ENCODE measurements around the gene TEKT2.
A peak's percentile ranks its signal among the peaks of the same experiment; 100 is the strongest.

The TEKT2 gene

DNA sequence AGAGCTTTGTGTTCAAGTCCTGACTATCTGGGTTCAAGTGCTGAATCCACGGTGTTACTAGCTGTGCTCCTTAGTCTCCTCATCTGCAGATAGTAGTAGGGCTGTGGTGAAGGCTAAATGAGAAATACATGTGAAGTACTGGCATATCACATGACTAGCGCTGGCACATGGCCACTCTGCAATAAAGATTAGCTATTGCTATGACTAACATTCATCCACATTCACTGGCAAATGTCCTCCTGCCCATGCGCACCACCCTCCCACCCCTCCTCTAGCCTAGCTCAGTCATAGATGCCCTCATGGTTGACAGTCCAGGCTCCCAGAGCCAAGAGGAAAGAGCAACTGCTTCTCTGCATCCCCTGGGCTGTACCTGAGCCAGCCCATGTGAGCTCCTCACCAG, 49.6 kb downstream of the TEKT2 start (continued):
- TF ChIP-seq ZNF391 (tag by site-specific recombination; IDR thresholded peaks at IDR 0.05; ENCODE audit: borderline replicate concordance, low read depth): no peak
- TF ChIP-seq ZNF311 (tag by site-specific recombination; IDR thresholded peaks at IDR 0.05; ENCODE audit: borderline replicate concordance): no peak
- TF ChIP-seq KLF10 (tag by site-specific recombination; IDR thresholded peaks at IDR 0.05): no peak
- TF ChIP-seq, protein P1, sequence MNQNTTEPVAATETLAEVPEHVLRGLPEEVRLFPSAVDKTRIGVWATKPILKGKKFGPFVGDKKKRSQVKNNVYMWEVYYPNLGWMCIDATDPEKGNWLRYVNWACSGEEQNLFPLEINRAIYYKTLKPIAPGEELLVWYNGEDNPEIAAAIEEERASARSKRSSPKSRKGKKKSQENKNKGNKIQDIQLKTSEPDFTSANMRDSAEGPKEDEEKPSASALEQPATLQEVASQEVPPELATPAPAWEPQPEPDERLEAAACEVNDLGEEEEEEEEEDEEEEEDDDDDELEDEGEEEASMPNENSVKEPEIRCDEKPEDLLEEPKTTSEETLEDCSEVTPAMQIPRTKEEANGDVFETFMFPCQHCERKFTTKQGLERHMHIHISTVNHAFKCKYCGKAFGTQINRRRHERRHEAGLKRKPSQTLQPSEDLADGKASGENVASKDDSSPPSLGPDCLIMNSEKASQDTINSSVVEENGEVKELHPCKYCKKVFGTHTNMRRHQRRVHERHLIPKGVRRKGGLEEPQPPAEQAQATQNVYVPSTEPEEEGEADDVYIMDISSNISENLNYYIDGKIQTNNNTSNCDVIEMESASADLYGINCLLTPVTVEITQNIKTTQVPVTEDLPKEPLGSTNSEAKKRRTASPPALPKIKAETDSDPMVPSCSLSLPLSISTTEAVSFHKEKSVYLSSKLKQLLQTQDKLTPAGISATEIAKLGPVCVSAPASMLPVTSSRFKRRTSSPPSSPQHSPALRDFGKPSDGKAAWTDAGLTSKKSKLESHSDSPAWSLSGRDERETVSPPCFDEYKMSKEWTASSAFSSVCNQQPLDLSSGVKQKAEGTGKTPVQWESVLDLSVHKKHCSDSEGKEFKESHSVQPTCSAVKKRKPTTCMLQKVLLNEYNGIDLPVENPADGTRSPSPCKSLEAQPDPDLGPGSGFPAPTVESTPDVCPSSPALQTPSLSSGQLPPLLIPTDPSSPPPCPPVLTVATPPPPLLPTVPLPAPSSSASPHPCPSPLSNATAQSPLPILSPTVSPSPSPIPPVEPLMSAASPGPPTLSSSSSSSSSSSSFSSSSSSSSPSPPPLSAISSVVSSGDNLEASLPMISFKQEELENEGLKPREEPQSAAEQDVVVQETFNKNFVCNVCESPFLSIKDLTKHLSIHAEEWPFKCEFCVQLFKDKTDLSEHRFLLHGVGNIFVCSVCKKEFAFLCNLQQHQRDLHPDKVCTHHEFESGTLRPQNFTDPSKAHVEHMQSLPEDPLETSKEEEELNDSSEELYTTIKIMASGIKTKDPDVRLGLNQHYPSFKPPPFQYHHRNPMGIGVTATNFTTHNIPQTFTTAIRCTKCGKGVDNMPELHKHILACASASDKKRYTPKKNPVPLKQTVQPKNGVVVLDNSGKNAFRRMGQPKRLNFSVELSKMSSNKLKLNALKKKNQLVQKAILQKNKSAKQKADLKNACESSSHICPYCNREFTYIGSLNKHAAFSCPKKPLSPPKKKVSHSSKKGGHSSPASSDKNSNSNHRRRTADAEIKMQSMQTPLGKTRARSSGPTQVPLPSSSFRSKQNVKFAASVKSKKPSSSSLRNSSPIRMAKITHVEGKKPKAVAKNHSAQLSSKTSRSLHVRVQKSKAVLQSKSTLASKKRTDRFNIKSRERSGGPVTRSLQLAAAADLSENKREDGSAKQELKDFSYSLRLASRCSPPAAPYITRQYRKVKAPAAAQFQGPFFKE (tag by site-specific recombination; IDR thresholded peaks at IDR 0.05; ENCODE audit: borderline replicate concordance): no peak
- no peak for TF ChIP-seq ZNF112 (tag by site-specific recombination; IDR thresholded peaks at IDR 0.05)
- TF ChIP-seq ZNF24 (tag by site-specific recombination; IDR thresholded peaks at IDR 0.05): peak; percentile 62
- no peak for TF ChIP-seq ZBTB21 (tag by site-specific recombination; IDR thresholded peaks at IDR 0.05)
- no peak for TF ChIP-seq ZNF239 (tag by site-specific recombination; IDR thresholded peaks at IDR 0.05)
- TF ChIP-seq ZNF473 (tag by site-specific recombination; IDR thresholded peaks at IDR 0.05): no peak
- no peak for TF ChIP-seq ZNF792 (tag by site-specific recombination; IDR thresholded peaks at IDR 0.05)
- TF ChIP-seq, protein P2, sequence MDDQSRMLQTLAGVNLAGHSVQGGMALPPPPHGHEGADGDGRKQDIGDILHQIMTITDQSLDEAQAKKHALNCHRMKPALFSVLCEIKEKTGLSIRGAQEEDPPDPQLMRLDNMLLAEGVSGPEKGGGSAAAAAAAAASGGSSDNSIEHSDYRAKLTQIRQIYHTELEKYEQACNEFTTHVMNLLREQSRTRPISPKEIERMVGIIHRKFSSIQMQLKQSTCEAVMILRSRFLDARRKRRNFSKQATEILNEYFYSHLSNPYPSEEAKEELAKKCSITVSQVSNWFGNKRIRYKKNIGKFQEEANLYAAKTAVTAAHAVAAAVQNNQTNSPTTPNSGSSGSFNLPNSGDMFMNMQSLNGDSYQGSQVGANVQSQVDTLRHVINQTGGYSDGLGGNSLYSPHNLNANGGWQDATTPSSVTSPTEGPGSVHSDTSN (CRISPR knock-in tag; IDR thresholded peaks at IDR 0.05): no peak
- no peak for TF ChIP-seq ZNF302 (tag by site-specific recombination; IDR thresholded peaks at IDR 0.05; ENCODE audit: low read depth)
- peak; percentile 32; the same call in 1 of the 2 replicates for TF ChIP-seq ZNF10 (tag by site-specific recombination; IDR thresholded peaks at IDR 0.05)
- TF ChIP-seq ZNF354C (tag by site-specific recombination; IDR thresholded peaks at IDR 0.05; ENCODE audit: borderline replicate concordance, low read depth): no peak
- TF ChIP-seq YY1 (tag by site-specific recombination; IDR thresholded peaks at IDR 0.05): no peak
- no peak for TF ChIP-seq ZNF133 (tag by site-specific recombination; IDR thresholded peaks at IDR 0.05)
- TF ChIP-seq, protein P3, sequence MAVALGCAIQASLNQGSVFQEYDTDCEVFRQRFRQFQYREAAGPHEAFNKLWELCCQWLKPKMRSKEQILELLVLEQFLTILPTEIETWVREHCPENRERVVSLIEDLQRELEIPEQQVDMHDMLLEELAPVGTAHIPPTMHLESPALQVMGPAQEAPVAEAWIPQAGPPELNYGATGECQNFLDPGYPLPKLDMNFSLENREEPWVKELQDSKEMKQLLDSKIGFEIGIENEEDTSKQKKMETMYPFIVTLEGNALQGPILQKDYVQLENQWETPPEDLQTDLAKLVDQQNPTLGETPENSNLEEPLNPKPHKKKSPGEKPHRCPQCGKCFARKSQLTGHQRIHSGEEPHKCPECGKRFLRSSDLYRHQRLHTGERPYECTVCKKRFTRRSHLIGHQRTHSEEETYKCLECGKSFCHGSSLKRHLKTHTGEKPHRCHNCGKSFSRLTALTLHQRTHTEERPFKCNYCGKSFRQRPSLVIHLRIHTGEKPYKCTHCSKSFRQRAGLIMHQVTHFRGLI (tag by site-specific recombination; IDR thresholded peaks at IDR 0.05): no peak
- TF ChIP-seq ZNF426 (tag by site-specific recombination; IDR thresholded peaks at IDR 0.05): no peak
- TF ChIP-seq ZBTB8A (tag by site-specific recombination; IDR thresholded peaks at IDR 0.05): no peak

DNA sequence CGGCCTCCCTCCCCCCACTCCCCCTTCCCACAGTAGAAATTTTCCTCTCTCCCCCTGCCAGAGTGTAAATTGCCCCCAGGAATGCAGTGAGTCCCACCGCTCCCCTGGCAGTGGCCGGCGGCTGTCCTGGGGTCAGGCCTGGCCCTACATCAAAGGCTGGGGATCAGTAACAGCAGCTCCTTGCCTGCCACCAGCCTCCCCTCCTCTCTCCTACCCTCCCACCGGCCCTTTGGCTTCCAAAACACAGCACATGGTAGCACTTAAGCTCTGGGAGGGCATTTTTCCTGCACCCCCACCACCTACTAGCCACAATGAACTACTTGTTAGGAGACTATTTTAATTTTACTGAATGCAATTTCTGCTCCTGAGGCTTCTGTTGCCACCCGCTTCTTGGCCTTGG, 50.1 kb downstream of the TEKT2 start:
- H3K36me3 ChIP-seq (ENCODE audit: control insufficient read depth in 2 of 2, insufficient read depth in 1 of 2, low read length in 2 of 2): peaks cover 0 to 30% of the 10 kb centered on the region in 2 experiments; a peak in 2 of 3 replicates
- no peak overlapping the region for H3K4me3 ChIP-seq (ENCODE audit: low read depth, low read length)
- H3K4me1 ChIP-seq (ENCODE audit: control insufficient read depth, insufficient read depth, low read length): no peaks in the 10 kb centered on the region
- no peak overlapping the region for H3K27ac ChIP-seq (ENCODE audit: extremely low read depth, low read depth, low read length)
- H3K9me3 ChIP-seq (ENCODE audit: control insufficient read depth, insufficient read depth, low read depth, low read length): no peaks in the 10 kb centered on the region
- ChIA-PET CTCF (interaction anchor here (0.5 to 7.2 kb wide), 22 partner anchors 8 to 1246 kb away, joined by 3 to 156 read pairs (median 5); partner anchors contain the start of gene TRAPPC3), POLR2A (interaction anchor here (0.5 to 1.9 kb wide), 4 partner anchors 12 to 309 kb away, joined by 3 to 7 read pairs (median 3); no protein-coding TSS in a partner anchor)
- TF ChIP-seq, protein P4, sequence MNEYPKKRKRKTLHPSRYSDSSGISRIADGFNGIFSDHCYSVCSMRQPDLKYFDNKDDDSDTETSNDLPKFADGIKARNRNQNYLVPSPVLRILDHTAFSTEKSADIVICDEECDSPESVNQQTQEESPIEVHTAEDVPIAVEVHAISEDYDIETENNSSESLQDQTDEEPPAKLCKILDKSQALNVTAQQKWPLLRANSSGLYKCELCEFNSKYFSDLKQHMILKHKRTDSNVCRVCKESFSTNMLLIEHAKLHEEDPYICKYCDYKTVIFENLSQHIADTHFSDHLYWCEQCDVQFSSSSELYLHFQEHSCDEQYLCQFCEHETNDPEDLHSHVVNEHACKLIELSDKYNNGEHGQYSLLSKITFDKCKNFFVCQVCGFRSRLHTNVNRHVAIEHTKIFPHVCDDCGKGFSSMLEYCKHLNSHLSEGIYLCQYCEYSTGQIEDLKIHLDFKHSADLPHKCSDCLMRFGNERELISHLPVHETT (tag by site-specific recombination; IDR thresholded peaks at IDR 0.05): no peak
- TF ChIP-seq ZNF146 (tag by site-specific recombination; IDR thresholded peaks at IDR 0.05): no peak
- TF ChIP-seq ZNF621 (tag by site-specific recombination; IDR thresholded peaks at IDR 0.05): no peak
- TF ChIP-seq GLIS1 (tag by site-specific recombination; IDR thresholded peaks at IDR 0.05): peak; percentile 63; the same call in 1 of the 2 replicates
- TF ChIP-seq ZNF155 (tag by site-specific recombination; IDR thresholded peaks at IDR 0.05): no peak
- TF ChIP-seq, protein P5, sequence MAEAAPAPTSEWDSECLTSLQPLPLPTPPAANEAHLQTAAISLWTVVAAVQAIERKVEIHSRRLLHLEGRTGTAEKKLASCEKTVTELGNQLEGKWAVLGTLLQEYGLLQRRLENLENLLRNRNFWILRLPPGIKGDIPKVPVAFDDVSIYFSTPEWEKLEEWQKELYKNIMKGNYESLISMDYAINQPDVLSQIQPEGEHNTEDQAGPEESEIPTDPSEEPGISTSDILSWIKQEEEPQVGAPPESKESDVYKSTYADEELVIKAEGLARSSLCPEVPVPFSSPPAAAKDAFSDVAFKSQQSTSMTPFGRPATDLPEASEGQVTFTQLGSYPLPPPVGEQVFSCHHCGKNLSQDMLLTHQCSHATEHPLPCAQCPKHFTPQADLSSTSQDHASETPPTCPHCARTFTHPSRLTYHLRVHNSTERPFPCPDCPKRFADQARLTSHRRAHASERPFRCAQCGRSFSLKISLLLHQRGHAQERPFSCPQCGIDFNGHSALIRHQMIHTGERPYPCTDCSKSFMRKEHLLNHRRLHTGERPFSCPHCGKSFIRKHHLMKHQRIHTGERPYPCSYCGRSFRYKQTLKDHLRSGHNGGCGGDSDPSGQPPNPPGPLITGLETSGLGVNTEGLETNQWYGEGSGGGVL (tag by site-specific recombination; IDR thresholded peaks at IDR 0.05): 0 out of 2 replicates have a peak, but pooled peaks have one; percentile 3
- TF ChIP-seq GLI2 (tag by site-specific recombination; IDR thresholded peaks at IDR 0.05; ENCODE audit: borderline replicate concordance, low read depth): no peak

Measured in HEK293 (cell line).